GM12873 (cell line): ENCODE results near the gene WDFY3.

Source experiments
- TF ChIP-seq, protein P1 (sequence below): IDR thresholded peaks from 2 replicates; pipeline ENCODE4 v1.5.1; 2012; ENCODE audit warnings: low read depth, mild to moderate bottlenecking, moderate library complexity, low read length, control low read depth; ENCODE audit not compliant: insufficient read depth; ENCODE audit errors: missing control alignments

WDFY3 gene

DNA sequence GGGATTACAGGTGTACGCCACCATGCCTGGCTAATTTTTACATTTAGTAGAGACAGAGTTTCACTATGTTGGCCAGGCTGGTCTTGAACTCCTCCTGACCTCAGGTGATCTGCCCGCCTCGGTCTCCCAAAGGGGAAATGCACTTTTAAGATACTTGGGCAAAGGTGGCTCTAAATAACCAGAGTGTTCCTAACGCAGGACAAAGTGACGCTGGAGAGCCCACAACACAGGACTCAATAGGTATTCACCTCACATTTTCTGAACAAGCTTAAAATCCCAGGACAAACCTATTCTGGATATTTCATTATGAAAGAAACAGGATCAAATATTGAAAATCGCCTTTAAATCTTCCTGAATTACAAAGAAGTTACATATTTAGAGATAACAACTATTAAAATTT lies 69.0 kb downstream of the WDFY3 start:
- TF ChIP-seq, protein P1, sequence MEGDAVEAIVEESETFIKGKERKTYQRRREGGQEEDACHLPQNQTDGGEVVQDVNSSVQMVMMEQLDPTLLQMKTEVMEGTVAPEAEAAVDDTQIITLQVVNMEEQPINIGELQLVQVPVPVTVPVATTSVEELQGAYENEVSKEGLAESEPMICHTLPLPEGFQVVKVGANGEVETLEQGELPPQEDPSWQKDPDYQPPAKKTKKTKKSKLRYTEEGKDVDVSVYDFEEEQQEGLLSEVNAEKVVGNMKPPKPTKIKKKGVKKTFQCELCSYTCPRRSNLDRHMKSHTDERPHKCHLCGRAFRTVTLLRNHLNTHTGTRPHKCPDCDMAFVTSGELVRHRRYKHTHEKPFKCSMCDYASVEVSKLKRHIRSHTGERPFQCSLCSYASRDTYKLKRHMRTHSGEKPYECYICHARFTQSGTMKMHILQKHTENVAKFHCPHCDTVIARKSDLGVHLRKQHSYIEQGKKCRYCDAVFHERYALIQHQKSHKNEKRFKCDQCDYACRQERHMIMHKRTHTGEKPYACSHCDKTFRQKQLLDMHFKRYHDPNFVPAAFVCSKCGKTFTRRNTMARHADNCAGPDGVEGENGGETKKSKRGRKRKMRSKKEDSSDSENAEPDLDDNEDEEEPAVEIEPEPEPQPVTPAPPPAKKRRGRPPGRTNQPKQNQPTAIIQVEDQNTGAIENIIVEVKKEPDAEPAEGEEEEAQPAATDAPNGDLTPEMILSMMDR = no peak

- TF ChIP-seq, protein P1 = no peak
Observed at GRCh38 chr4:84895283-84895682, 71.2 kb downstream of the WDFY3 start.

GRCh38 chr4:84894621-84895020 lies 71.9 kb downstream of the WDFY3 start:
- TF ChIP-seq, protein P1 = no peak

- TF ChIP-seq, protein P1 = no peak
Observed at GRCh38 chr4:84892950-84893349, 73.5 kb downstream of the WDFY3 start.

DNA sequence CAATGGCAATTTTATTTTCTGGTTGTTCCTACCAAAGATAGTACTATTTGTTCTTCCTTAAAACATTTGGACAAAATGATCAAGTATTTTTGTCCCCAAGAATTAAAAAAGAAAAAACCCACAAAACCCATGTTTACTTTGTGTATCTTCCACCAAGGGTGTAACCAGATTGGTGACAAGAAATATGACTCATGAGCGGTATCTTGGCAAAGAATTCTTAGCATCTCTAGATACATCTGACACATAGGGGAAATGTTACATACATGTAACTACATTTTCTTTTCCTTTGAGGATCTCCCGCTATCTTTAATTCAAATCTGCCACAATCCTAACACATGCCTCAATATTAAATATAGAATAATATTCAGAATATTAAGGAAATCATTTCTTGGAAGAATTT lies 78.7 kb downstream of the WDFY3 start:
- TF ChIP-seq, protein P1 = no peak

- TF ChIP-seq, protein P1 = no peak
Observed at GRCh38 chr4:84879651-84880200, 86.8 kb downstream of the WDFY3 start.

DNA sequence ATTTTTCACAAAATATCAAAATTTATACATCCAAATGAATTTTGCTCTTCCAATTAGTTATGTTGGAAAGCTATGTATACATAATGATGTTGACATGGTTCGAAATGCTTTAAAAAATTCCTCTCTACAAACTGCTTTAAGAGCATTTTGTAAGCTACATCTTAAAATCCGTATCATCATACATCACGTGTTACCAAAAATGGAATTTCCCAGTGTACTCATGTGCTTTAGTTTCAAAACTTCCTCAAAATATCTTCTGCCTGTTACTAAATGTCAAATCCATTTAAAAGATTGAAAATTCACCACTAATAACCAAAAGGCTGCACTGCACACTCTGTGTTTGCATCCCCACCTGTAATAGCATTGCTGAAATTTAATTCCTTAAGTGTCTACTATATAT lies 87.9 kb downstream of the WDFY3 start:
- TF ChIP-seq, protein P1 = no peak

DNA sequence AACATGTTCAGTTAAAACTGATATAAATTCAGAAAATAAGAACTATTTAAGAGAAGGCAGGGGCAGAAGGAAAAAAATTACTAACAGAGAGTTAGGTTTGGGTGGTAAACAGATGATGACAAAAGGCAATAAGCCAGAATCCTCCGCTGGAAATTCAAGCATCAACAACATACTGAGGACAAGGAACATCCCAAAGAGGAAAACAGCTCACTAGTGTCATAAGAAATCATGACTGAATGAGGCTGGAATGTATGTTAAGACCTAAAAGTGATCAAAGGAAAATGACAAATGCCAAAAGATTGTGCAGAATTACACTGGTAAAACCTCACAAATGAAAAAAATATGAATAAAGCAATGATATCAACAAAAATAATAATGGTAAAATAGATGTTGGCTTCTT lies 88.4 kb downstream of the WDFY3 start:
- TF ChIP-seq, protein P1 = no peak
